K562 (cell line): ENCODE measurements around the gene MYL3. TPM values are rescaled to one million over a fixed set of nuclear protein-coding genes. Genes with fewer than 3 reads are reported as not detected.

Source experiments
- ATAC-seq: fragments of 200-7000 bp; cut with Tn5 transposase; 3 replicates; pipeline ENCODE4 v1.9.1; 2020; ENCODE audit warnings: moderate library complexity
- BruUV-seq: library from RNA; stranded (reverse); fragments of 400-500 nt; replicated peaks from 2 replicates; lab custom pipeline; 2021; lab: Mats Ljungman, UMichigan
- CTCF ChIA-PET: fragments of 300-600 bp; formaldehyde crosslinking; extraction: SDS; loops from one replicate; lab custom pipeline; 2021; ENCODE audit warnings: low intra/inter-chr PET ratio; lab: Yijun Ruan, JAX
- POLR2A ChIA-PET: fragments of 300-600, 350-650 bp; sonication (Branson Sonifier 250); formaldehyde crosslinking; extraction: SDS; loops from one replicate; lab custom pipeline; 2021; ENCODE audit warnings: antibody characterized with exemption, inconsistent platforms; lab: Yijun Ruan, JAX
- DNase-seq, 4 experiments: peaks; one replicate each; pipeline versions ENCODE4 v3.0.0 to v3.0.0-alpha.2; 2011 to 2018; ENCODE audit warnings: low spot score in 3 of 4, mixed read lengths in 3 of 4; ENCODE audit errors: extremely low read depth in 1 of 4
- FAIRE-seq: peaks from 2 replicates; lab custom pipeline; 2011; peaks lifted over from hg19 to GRCh38; lab: Jason Lieb, UNC
- H2AFZ ChIP-seq: 2 replicates; pipeline ENCODE4 v1.6.0; 2011; ENCODE audit warnings: low read depth, low read length, control low read depth, inconsistent platforms
- H3K27ac ChIP-seq: fragments of 200-600 bp; 3 replicates; pipeline ENCODE4 v1.8.0; 2011; ENCODE audit warnings: low read depth, mild to moderate bottlenecking, control low read depth, inconsistent platforms, low read length, moderate library complexity, mixed read lengths; ENCODE audit errors: extremely low read depth
- H3K27me3 ChIP-seq, 2 experiments: fragments of 300-600 bp in 1 of 2; 2 replicates in 1 of 2; 3 replicates in 1 of 2; pipeline versions ENCODE4 v1.6.0 to v1.8.0; 2011; ENCODE audit warnings: inconsistent platforms in 2 of 2, low read length in 2 of 2, mild to moderate bottlenecking in 1 of 2, mixed read lengths in 1 of 2, moderate library complexity in 1 of 2; ENCODE audit not compliant: control insufficient read depth in 2 of 2, insufficient read depth in 2 of 2
- H3K36me3 ChIP-seq: fragments of 300-600 bp; 3 replicates; pipeline ENCODE4 v1.8.0; 2011; ENCODE audit warnings: mild to moderate bottlenecking, low read length, inconsistent platforms; ENCODE audit not compliant: control insufficient read depth, insufficient read depth
- H3K4me1 ChIP-seq, 2 experiments: fragments of 200-600 bp in 1 of 2; replicated peaks in 1 of 2; 2 replicates in 1 of 2; 3 replicates in 1 of 2; pipeline versions ENCODE4 v1.5.1 to v1.8.0; 2011; ENCODE audit warnings: inconsistent platforms in 2 of 2, low read length in 2 of 2, mild to moderate bottlenecking in 1 of 2, mixed read lengths in 1 of 2, moderate library complexity in 1 of 2; ENCODE audit not compliant: control insufficient read depth in 2 of 2, insufficient read depth in 2 of 2
- H3K4me2 ChIP-seq: 2 replicates; pipeline ENCODE4 v1.6.1; 2011; ENCODE audit warnings: low read length, control low read depth, inconsistent platforms, mixed read lengths; ENCODE audit not compliant: insufficient read depth
- H3K4me3 ChIP-seq: fragments of 200-600 bp; sonication (generic), shearing (Covaris generic); 2 replicates; pipeline ENCODE4 v1.5.1; 2016; ENCODE audit warnings: control low read depth, inconsistent platforms
- H3K79me2 ChIP-seq: fragments of 200-600 bp; 3 replicates; pipeline ENCODE4 v1.8.0; 2011; ENCODE audit warnings: low read length, inconsistent platforms; ENCODE audit not compliant: control insufficient read depth, insufficient read depth
- H3K9ac ChIP-seq, 2 experiments: 2 replicates each; pipeline versions ENCODE4 v1.6.0 to v1.6.1; 2011; ENCODE audit warnings: low read depth in 2 of 2, low read length in 2 of 2, control low read depth in 1 of 2, inconsistent platforms in 1 of 2, mild to moderate bottlenecking in 1 of 2, mixed read lengths in 1 of 2; ENCODE audit not compliant: insufficient read depth in 1 of 2
- H3K9me1 ChIP-seq: one replicate; pipeline ENCODE4 v1.6.0; 2011; ENCODE audit warnings: inconsistent platforms, mild to moderate bottlenecking, low read length, moderate library complexity; ENCODE audit not compliant: control insufficient read depth, insufficient read depth
- H3K9me3 ChIP-seq: replicated peaks from 2 replicates; pipeline ENCODE4 v1.5.1; 2011; ENCODE audit warnings: low read depth, low read length, inconsistent platforms; ENCODE audit not compliant: control insufficient read depth, insufficient read depth
- H4K20me1 ChIP-seq: replicated peaks from 2 replicates; pipeline ENCODE4 v1.6.1; 2011; ENCODE audit warnings: low read length, inconsistent platforms, mixed read lengths; ENCODE audit not compliant: control insufficient read depth, insufficient read depth
- E2F1 ChIP-seq: sonication (generic); formaldehyde crosslinking; IDR thresholded peaks from 2 replicates; pipeline ENCODE4 v1.8.1; 2023; ENCODE audit warnings: mild to moderate bottlenecking, missing genetic modification reagents, moderate library complexity
- ESRRA ChIP-seq: fragments of 450-650 bp; IDR thresholded peaks from 2 replicates; pipeline ENCODE4 v1.6.1; 2014; ENCODE audit warnings: low read depth, mild to moderate bottlenecking, moderate library complexity, borderline replicate concordance
- GTF2E2 ChIP-seq: fragments of 200-800 bp; sonication (Bioruptor generic); IDR thresholded peaks from 2 replicates; pipeline ENCODE4 v1.6.1; 2016; ENCODE audit warnings: missing genetic modification characterization, missing compliant biosample characterization
- MEF2A ChIP-seq: IDR thresholded peaks from 2 replicates; pipeline ENCODE4 v1.6.1; 2011; ENCODE audit warnings: low read depth, mild to moderate bottlenecking, low read length, moderate library complexity; ENCODE audit not compliant: control insufficient read depth
- NR2C1 ChIP-seq, 2 experiments: fragments of 450-650 bp; IDR thresholded peaks; 2 replicates each; pipeline ENCODE4 v1.6.1; 2017; ENCODE audit warnings: mild to moderate bottlenecking in 2 of 2, antibody characterized with exemption in 1 of 2, inconsistent platforms in 1 of 2, missing compliant biosample characterization in 1 of 2, missing genetic modification characterization in 1 of 2
- PBX2 ChIP-seq, 2 experiments: IDR thresholded peaks in 1 of 2; conservative IDR thresholded peaks in 1 of 2; 2 replicates each; pipeline ENCODE4 v1.6.1; 2016; ENCODE audit warnings: low read depth in 2 of 2, mild to moderate bottlenecking in 1 of 2, missing compliant biosample characterization in 1 of 2, missing genetic modification characterization in 1 of 2, moderate library complexity in 1 of 2
- PHB ChIP-seq: fragments of 250-450 bp; sonication (Bioruptor Pico); IDR thresholded peaks from 2 replicates; pipeline ENCODE4 v1.5.0; 2021
- PKNOX1 ChIP-seq: fragments of 450-650 bp; IDR thresholded peaks from 2 replicates; pipeline ENCODE4 v1.6.1; 2016
- YY1 ChIP-seq, 3 experiments: IDR thresholded peaks; 2 replicates each; pipeline ENCODE4 v1.6.1; 2011; ENCODE audit warnings: low read length in 2 of 3, mild to moderate bottlenecking in 2 of 3, moderate library complexity in 2 of 3, borderline replicate concordance in 1 of 3, control low read depth in 1 of 3, low read depth in 1 of 3; ENCODE audit not compliant: insufficient read depth in 3 of 3, insufficient replicate concordance in 2 of 3, control insufficient read depth in 1 of 3, insufficient read length in 1 of 3; ENCODE audit errors: extremely low read depth in 1 of 3
- WGBS: fragments of 100-300 bp; shearing (Covaris generic); methylation state at CpG from one replicate; pipeline ENCODE4 v1.1.6; 2016; ENCODE audit warnings: low coverage, mixed read lengths; ENCODE audit not compliant: insufficient coverage; ENCODE audit errors: missing lambda C conversion rate; 5-methylcytosine and 5-hydroxymethylcytosine counted together
- in situ Hi-C: fragments of 300-500 bp; cut with MboI; formaldehyde crosslinking; loops from 4 replicates; pipeline ENCODE4 v1.15.0; 2018; ENCODE audit warnings: inconsistent platforms, mixed read lengths
- intact Hi-C: fragments of 100-400 bp; cut with micrococcal nuclease; formaldehyde crosslinking; loops from 2 replicates; pipeline ENCODE4 v1.14.2; 2022
- polyA plus RNA-seq, 8 experiments: library from polyadenylated mRNA; depleted of rRNA in 4 of 8; stranded (reverse) in 5 of 8; unstranded in 3 of 8; fragments of >200 nt; fragmentation: Nextera tagmentation in 2 of 8; fragmentation: Illumina TruSeq in 1 of 8; extraction: Ambion mirVana in 2 of 8; extraction: Trizol in 1 of 8; gene quantifications; 2 replicates each; pipeline versions ENCODE4 v1.2.1 to v1.2.3, GENCODE V29; 2011 to 2014; ENCODE audit warnings: inconsistent platforms in 1 of 8, missing spikeins in 1 of 8
- total RNA-seq, 7 experiments: library from RNA; depleted of rRNA in 6 of 7; stranded (reverse); fragments of >200 nt in 6 of 7; fragmentation: Illumina TruSeq in 2 of 7; extraction: Trizol in 2 of 7; gene quantifications; 2 replicates each; pipeline versions ENCODE4 v1.2.1 to v1.2.3, GENCODE V29; 2011 to 2021; ENCODE audit warnings: low replicate concordance in 1 of 7

MYL3 gene
- total and polyA plus RNA-seq, 9 of the 15 experiments (the other 6 are each of a cell fraction or from before 2014, with no cell fraction given), result 0.14 to 0.45 TPM; not detected in 7

GRCh38 chr3:46862369-46863025 is 747 bp downstream of the MYL3 start (continued):
- TF ChIP-seq PHB (CRISPR knock-in tag) (no peak), PBX2 (CRISPR knock-in tag; IDR thresholded peaks at IDR 0.05; ENCODE audit: low read depth) (no peak), PBX2 (tag; conservative IDR thresholded peaks at IDR 0.05; ENCODE audit: low read depth) (no peak), ESRRA (no peak)

GRCh38 chr3:46861605-46862368 is 1.5 kb downstream of the MYL3 start:
- H3K9ac ChIP-seq, result no peak overlapping the region; a peak in 1 of 4 replicates
- ChIA-PET CTCF (no interaction called here), POLR2A (interaction anchor here (0.6 to 1.1 kb wide), 3 partner anchors 8 to 165 kb away, joined by 3 to 5 read pairs (median 3); no protein-coding TSS in a partner anchor)
- DNase-seq (peak in 2 of 4 experiments; percentile 28 to 46), ATAC-seq (no peak), FAIRE-seq (no peak)
- BruUV-seq, result no TSS peak
- peaks cover 11% of the 10 kb centered on the region; the same call in 1 of the 2 replicates for H4K20me1 ChIP-seq
- intact Hi-C loops (loop anchor here (10.0 kb wide), 1 partner anchor 513 kb away; no protein-coding TSS in a partner anchor), in situ Hi-C loops (no loop called here)
- peaks cover 0 to 5% of the 10 kb centered on the region in 2 experiments; a peak in 2 of 5 replicates for H3K4me1 ChIP-seq
- H3K79me2 ChIP-seq, result no peaks in the 10 kb centered on the region
- 23% methylated on average over 12 of the region's 12 CpGs for WGBS
- no peak overlapping the region for H3K4me3 ChIP-seq
- TF ChIP-seq PKNOX1 (peak; percentile 67; the same call in 1 of the 2 replicates), MEF2A (peak; percentile 74; the same call in 1 of the 2 replicates), NR2C1 (IDR thresholded peaks at IDR 0.05) (no peak), NR2C1 (tag; IDR thresholded peaks at IDR 0.05) (0 out of 2 replicates have a peak, but pooled peaks have one; percentile 24), GTF2E2 (tag) (no peak), YY1 (IDR thresholded peaks at IDR 0.05; ENCODE audit: borderline replicate concordance in 1 of 3, control insufficient read depth in 1 of 3, extremely low read depth in 1 of 3, insufficient read depth in 3 of 3, insufficient read length in 1 of 3, insufficient replicate concordance in 2 of 3, low read depth in 1 of 3, low read length in 2 of 3) (peak in 1 of 3 experiments; percentile 26), E2F1 (CRISPR knock-in tag) (no peak), ESRRA (peak; percentile 96)
- H3K9me3 ChIP-seq, result no peaks in the 10 kb centered on the region
- H3K27ac ChIP-seq, result no peak overlapping the region
- H2AFZ ChIP-seq, result no peak overlapping the region
- no peak overlapping the region for H3K4me2 ChIP-seq
- no peaks in the 10 kb centered on the region for H3K9me1 ChIP-seq
- H3K27me3 ChIP-seq, result peaks cover 7 to 45% of the 10 kb centered on the region in 2 experiments; a peak in 4 of 5 replicates
- no peaks in the 10 kb centered on the region for H3K36me3 ChIP-seq
